ENCODE results near the gene SUFU.

The SUFU gene

GRCh38 chr10:102673236-102673818 lies 169.6 kb downstream of the SUFU start:
- DNase-seq (ENCODE audit: low read depth): no peak
- no peak for TF ChIP-seq CTCF (IDR thresholded peaks at IDR 0.05; ENCODE audit: control insufficient read depth, extremely low read depth, insufficient read depth)
- no peak overlapping the region for H3K4me3 ChIP-seq (ENCODE audit: low read depth, low read length)

GRCh38 chr10:102673819-102674511 lies 170.2 kb downstream of the SUFU start:
- DNase-seq (ENCODE audit: low read depth): no peak
- H3K4me3 ChIP-seq (ENCODE audit: low read depth, low read length): no peak overlapping the region

GRCh38 chr10:102674566-102674965 lies 170.8 kb downstream of the SUFU start:
- H3K4me3 ChIP-seq (ENCODE audit: low read depth, low read length): no peak overlapping the region
- no peak for DNase-seq (ENCODE audit: low read depth)
- TF ChIP-seq CTCF (IDR thresholded peaks at IDR 0.05; ENCODE audit: control insufficient read depth, extremely low read depth, insufficient read depth): no peak

More at GRCh38 chr10:102673819-102674511, 170.2 kb downstream of the SUFU start:
- no peak for TF ChIP-seq CTCF (IDR thresholded peaks at IDR 0.05; ENCODE audit: control insufficient read depth, extremely low read depth, insufficient read depth)

- DNase-seq (ENCODE audit: low read depth): no peak
- TF ChIP-seq CTCF (IDR thresholded peaks at IDR 0.05; ENCODE audit: control insufficient read depth, extremely low read depth, insufficient read depth): no peak
- no peak overlapping the region for H3K4me3 ChIP-seq (ENCODE audit: low read depth, low read length)
Measured at GRCh38 chr10:102675011-102675665, 171.4 kb downstream of the SUFU start.

GRCh38 chr10:102675666-102676533 lies 172.1 kb downstream of the SUFU start:
- no peak for DNase-seq (ENCODE audit: low read depth)
- H3K4me3 ChIP-seq (ENCODE audit: low read depth, low read length): no peak overlapping the region
- TF ChIP-seq CTCF (IDR thresholded peaks at IDR 0.05; ENCODE audit: control insufficient read depth, extremely low read depth, insufficient read depth): no peak

GRCh38 chr10:102676534-102677315 lies 173.0 kb downstream of the SUFU start:
- no peak overlapping the region for H3K4me3 ChIP-seq (ENCODE audit: low read depth, low read length)
- no peak for DNase-seq (ENCODE audit: low read depth)
- no peak for TF ChIP-seq CTCF (IDR thresholded peaks at IDR 0.05; ENCODE audit: control insufficient read depth, extremely low read depth, insufficient read depth)

Data from LNCaP clone FGC (cell line).